Sigmoid colon (tissue), 7 donors: Measurements from ENCODE around the gene ZNF525. TPM values are rescaled to one million over a fixed set of nuclear protein-coding genes. Genes with fewer than 3 reads are reported as not detected.
"Not testable (repeated sequence)": the region's sequence is repeated elsewhere in the genome, so short reads cannot be mapped to it uniquely, and the experiment has no call there.

Experiments
- DNase-seq: peaks from one replicate; pipeline ENCODE4 v3.0.0-alpha.2; 2019
- H3K27ac ChIP-seq, 4 donors: fragments of 200-600 bp; sonication (generic); one replicate each; pipeline ENCODE4 v1.5.1; 2016 to 2019; ENCODE audit warnings: mild to moderate bottlenecking in 1 of 4
- H3K27me3 ChIP-seq, 3 donors: fragments of 200-600 bp; sonication (generic); one replicate each; pipeline ENCODE4 v1.5.1; 2019; ENCODE audit warnings: mild to moderate bottlenecking in 1 of 3
- H3K36me3 ChIP-seq, 4 donors: fragments of 200-600 bp; sonication (generic); one replicate each; pipeline ENCODE4 v1.5.1; 2016 to 2019
- H3K4me1 ChIP-seq, 4 donors: fragments of 200-600 bp; sonication (generic); one replicate each; pipeline ENCODE4 v1.5.1; 2017 to 2019
- H3K4me3 ChIP-seq, 4 donors: fragments of 200-600 bp; sonication (generic); one replicate each; pipeline ENCODE4 v1.5.1; 2017 to 2019; ENCODE audit warnings: mild to moderate bottlenecking in 2 of 4, moderate library complexity in 1 of 4
- H3K9me3 ChIP-seq, 4 donors: fragments of 200-600 bp in 3 of 4; sonication (generic) in 3 of 4; one replicate each; pipeline versions ENCODE4 v1.5.1 to v1.6.1; 2013 to 2019
- CTCF ChIP-seq, 4 experiments: fragments of 450-650 bp in 3 of 4; fragments of 200-600 bp in 1 of 4; IDR thresholded peaks; one replicate each; pipeline ENCODE4 v1.5.1; 2016 to 2019; ENCODE audit warnings: antibody characterized with exemption in 4 of 4, mild to moderate bottlenecking in 3 of 4, moderate library complexity in 2 of 4
- EP300 ChIP-seq, 4 donors: sonication (generic); formaldehyde crosslinking; IDR thresholded peaks; one replicate each; pipeline ENCODE4 v1.6.1; 2017; ENCODE audit warnings: antibody characterized with exemption in 4 of 4
- POLR2A ChIP-seq, 2 donors: fragments of 450-650 bp; IDR thresholded peaks; one replicate each; pipeline ENCODE4 v1.6.1; 2016; ENCODE audit warnings: antibody characterized with exemption in 2 of 2, mild to moderate bottlenecking in 2 of 2, moderate library complexity in 2 of 2
- POLR2AphosphoS5 ChIP-seq, 4 donors: sonication (generic); formaldehyde crosslinking; IDR thresholded peaks; one replicate each; pipeline ENCODE4 v1.6.1; 2017; ENCODE audit warnings: antibody characterized with exemption in 4 of 4
- WGBS, 2 donors: extraction: QIAGEN DNeasy Blood & Tissue Kit; methylation state at CpG; one replicate each; pipeline ENCODE4 v1.1.7; 2013; 5-methylcytosine and 5-hydroxymethylcytosine counted together
- intact Hi-C: fragments of 100-400 bp; cut with DNase I; formaldehyde crosslinking; loops from one replicate; pipeline ENCODE4 v1.15.1; 2023
- polyA plus RNA-seq, 3 donors: library from polyadenylated mRNA; stranded (reverse); fragments of 200-250 nt; gene quantifications; one replicate each; pipeline ENCODE4 v1.2.3, GENCODE V29; 2013
- total RNA-seq, 4 donors: library from RNA; depleted of rRNA; stranded (reverse); fragments of >200 nt; gene quantifications; one replicate each; pipeline ENCODE4 v1.1.0, GENCODE V29; 2016
- donor health status: healthy with polysubstance abuse.
- donor health status: Bipolar disorder and iron deficiency.
- donor health status: healthy.

The ZNF525 gene
- total and polyA plus RNA-seq, 7 donors, result 1.4 to 10.8 (median 7.0) TPM

- DNase-seq, result peak; percentile 80
- 8 to 11% methylated on average over 18 of the region's 18 CpGs for WGBS, 2 donors
- no peak for TF ChIP-seq CTCF (IDR thresholded peaks at IDR 0.05)
- TF ChIP-seq POLR2A (IDR thresholded peaks at IDR 0.05), result no peak
- TF ChIP-seq POLR2AphosphoS5 (IDR thresholded peaks at IDR 0.05), result no peak
- no peak for TF ChIP-seq EP300 (IDR thresholded peaks at IDR 0.05)
- Histone ChIP-seq H3K4me3 (peak overlapping the region; percentile 10 to 89 (median 78)), H3K9me3 (no peaks in the 10 kb centered on the region), H3K27me3 (peaks cover 0 to 5% (median 5%) of the 10 kb centered on the region in 3 donors), H3K4me1 (peaks cover 0 to 22% (median 21%) of the 10 kb centered on the region in 4 donors), H3K27ac (peak overlapping the region; percentile 79 to 92 (median 86)), H3K36me3 (peaks cover 0 to 16% (median 0%) of the 10 kb centered on the region in 4 donors)
- intact Hi-C loops, result loop anchor here (2.0 to 10.0 kb wide), 2 partner anchors 30 to 200 kb away; partner anchors contain the start of genes ZNF525 and ZNF665
Observed at GRCh38 chr19:53394522-53394973, 29.0 kb downstream of the ZNF525 start.

GRCh38 chr19:53394974-53395839 is 29.7 kb downstream of the ZNF525 start, which contains the start of gene ZNF765:
Gene ZNF765, plus strand, starts transcription at chr19:53395149. Its CDS starts 2,867 bp downstream, at chr19:53398016.
- H3K27ac ChIP-seq, result peak within 1 kb of the TSS; percentile 79 to 92 (median 86)
- H3K4me3 ChIP-seq, result peak within 1 kb of the TSS; percentile 73 to 89 (median 78)
- TF ChIP-seq POLR2A (IDR thresholded peaks at IDR 0.05), result peak; percentile 62 to 67
- TF ChIP-seq POLR2AphosphoS5 (IDR thresholded peaks at IDR 0.05), result peak; percentile 86 to 96 (median 94)
- TF ChIP-seq CTCF (IDR thresholded peaks at IDR 0.05), result peak in 3 of 4 experiments; percentile 47 to 54 (median 52)
- no peak for TF ChIP-seq EP300 (IDR thresholded peaks at IDR 0.05)
- peaks cover 0 to 23% (median 2%) of the 10 kb centered on the region in 4 donors for H3K36me3 ChIP-seq
- 0% methylated on average over 58 of the region's 58 CpGs for WGBS, 2 donors
- intact Hi-C loops, result loop anchor here (2.0 to 10.0 kb wide), 2 partner anchors 30 to 200 kb away; partner anchors contain the start of genes ZNF525 and ZNF665
- peak; percentile 98 for DNase-seq
- no peaks in the 10 kb centered on the region for H3K9me3 ChIP-seq
- H3K4me1 ChIP-seq, result peaks cover 0 to 22% (median 21%) of the 10 kb centered on the region in 4 donors
- no peaks in the 10 kb centered on the region for H3K27me3 ChIP-seq

GRCh38 chr19:53395840-53396524 is 30.5 kb downstream of the ZNF525 start:
- WGBS, 2 donors, result 10 to 24% methylated on average over 9 of the region's 9 CpGs
- intact Hi-C loops, result loop anchor here (2.0 to 10.0 kb wide), 2 partner anchors 31 to 201 kb away; partner anchors contain the start of genes ZNF525 and ZNF665
- peaks cover 0 to 30% (median 3%) of the 10 kb centered on the region in 4 donors for H3K36me3 ChIP-seq
- not testable (repeated sequence) for H3K9me3 ChIP-seq, DNase-seq, H3K27me3 ChIP-seq
- peak overlapping the region; percentile 73 to 89 (median 78) for H3K4me3 ChIP-seq
- H3K27ac ChIP-seq, result peak overlapping the region; percentile 79 to 92 (median 86)
- H3K4me1 ChIP-seq, result peaks cover 0 to 22% (median 21%) of the 10 kb centered on the region in 4 donors

GRCh38 chr19:53396525-53396868 is 31.0 kb downstream of the ZNF525 start:
- no peak for TF ChIP-seq EP300 (IDR thresholded peaks at IDR 0.05)
- TF ChIP-seq CTCF (IDR thresholded peaks at IDR 0.05), result no peak
- no peak for TF ChIP-seq POLR2A (IDR thresholded peaks at IDR 0.05)
- TF ChIP-seq POLR2AphosphoS5 (IDR thresholded peaks at IDR 0.05), result no peak
- no peak for DNase-seq
- Histone ChIP-seq H3K4me3 (no peak overlapping the region), H3K36me3 (peaks cover 0 to 35% (median 4%) of the 10 kb centered on the region in 4 donors), H3K4me1 (peaks cover 0 to 22% (median 21%) of the 10 kb centered on the region in 4 donors), H3K27me3 (no peaks in the 10 kb centered on the region), H3K9me3 (no peaks in the 10 kb centered on the region), H3K27ac (no peak overlapping the region)
- intact Hi-C loops, result loop anchor here (10.0 kb wide), 1 partner anchor 202 kb away; the partner anchor contains the start of gene ZNF665
- WGBS, 2 donors, result 14 to 17% methylated on average over 1 of the region's 1 CpG

- Histone ChIP-seq H3K4me1 (peaks cover 0 to 22% (median 21%) of the 10 kb centered on the region in 4 donors), H3K36me3 (peaks cover 3 to 46% (median 8%) of the 10 kb centered on the region in 4 donors)
- not testable (repeated sequence) for H3K4me3 ChIP-seq, H3K9me3 ChIP-seq, H3K27me3 ChIP-seq, H3K27ac ChIP-seq, DNase-seq
- intact Hi-C loops, result loop anchor here (10.0 kb wide), 1 partner anchor 203 kb away; the partner anchor contains the start of gene ZNF665
- WGBS, 2 donors, result 98% methylated on average over 1 of the region's 1 CpG
Observed at GRCh38 chr19:53397918-53398317, 32.4 kb downstream of the ZNF525 start.
